ENCODE data around the gene PAK5. TPM values are rescaled to one million over a fixed set of nuclear protein-coding genes. Genes with fewer than 3 reads are reported as not detected.
"Not testable (repeated sequence)": the region's sequence is repeated elsewhere in the genome, so short reads cannot be mapped to it uniquely, and the experiment has no call there.

Gene PAK5
- total and polyA plus RNA-seq, 11 donors: not detected

GRCh38 chr20:9642882-9643281 is 196.0 kb downstream of the PAK5 start:
- no peak for ATAC-seq
- Histone ChIP-seq H3K4me3 (no peak overlapping the region), H3K27me3 (no peaks in the 10 kb centered on the region), H3K27ac (no peak overlapping the region), H3K36me3 (no peaks in the 10 kb centered on the region), H3K9me3 (no peaks in the 10 kb centered on the region), H3K4me1 (no peaks in the 10 kb centered on the region)
- DNase-seq: no peak
- intact Hi-C loops (cut with DNase I): no loop called here
- TF ChIP-seq CTCF (IDR thresholded peaks at IDR 0.05): no peak
- no peak for TF ChIP-seq POLR2A (IDR thresholded peaks at IDR 0.05)

- not testable (repeated sequence) for H3K27ac ChIP-seq, ATAC-seq
Measured at GRCh38 chr20:9641499-9642000, 197.3 kb downstream of the PAK5 start.

GRCh38 chr20:9637889-9638288 is 201.0 kb downstream of the PAK5 start:
- H3K36me3 ChIP-seq: no peaks in the 10 kb centered on the region

More at GRCh38 chr20:9641499-9642000, 197.3 kb downstream of the PAK5 start:
- H3K4me1 ChIP-seq; H3K36me3 ChIP-seq; H3K27me3 ChIP-seq; H3K4me3 ChIP-seq; DNase-seq; H3K9me3 ChIP-seq; intact Hi-C loops (cut with DNase I): not testable (repeated sequence)
- 89 to 97% (median 94%) methylated on average over 11 to 20 of the region's 26 CpGs for WGBS, 4 donors

GRCh38 chr20:9635750-9636149 is 203.1 kb downstream of the PAK5 start:
- H3K27ac ChIP-seq: no peak overlapping the region
- H3K4me3 ChIP-seq: no peak overlapping the region
- no peaks in the 10 kb centered on the region for H3K9me3 ChIP-seq
- intact Hi-C loops (cut with DNase I): no loop called here
- no peaks in the 10 kb centered on the region for H3K4me1 ChIP-seq
- H3K27me3 ChIP-seq: no peaks in the 10 kb centered on the region
- ATAC-seq (no peak), DNase-seq (no peak)
- 74 to 94% (median 92%) methylated on average over 1 of the region's 1 CpG for WGBS, 4 donors
- H3K36me3 ChIP-seq: no peaks in the 10 kb centered on the region
- TF ChIP-seq CTCF (IDR thresholded peaks at IDR 0.05) (no peak), POLR2A (IDR thresholded peaks at IDR 0.05) (no peak)

More at GRCh38 chr20:9637889-9638288, 201.0 kb downstream of the PAK5 start:
- no peaks in the 10 kb centered on the region for H3K27me3 ChIP-seq
- intact Hi-C loops (cut with DNase I): no loop called here
- H3K9me3 ChIP-seq: no peaks in the 10 kb centered on the region
- 60 to 69% (median 64%) methylated on average over 2 of the region's 2 CpGs for WGBS, 4 donors
- TF ChIP-seq POLR2A (IDR thresholded peaks at IDR 0.05) (no peak), CTCF (IDR thresholded peaks at IDR 0.05) (no peak)
- H3K4me1 ChIP-seq: no peaks in the 10 kb centered on the region
- ATAC-seq (no peak), DNase-seq (no peak)
- no peak overlapping the region for H3K4me3 ChIP-seq
- no peak overlapping the region for H3K27ac ChIP-seq

GRCh38 chr20:9634327-9634726 is 204.5 kb downstream of the PAK5 start:
- no peak for ATAC-seq
- Histone ChIP-seq H3K27me3 (no peaks in the 10 kb centered on the region), H3K36me3 (no peaks in the 10 kb centered on the region), H3K27ac (no peak overlapping the region), H3K9me3 (no peaks in the 10 kb centered on the region), H3K4me3 (no peak overlapping the region), H3K4me1 (no peaks in the 10 kb centered on the region)
- TF ChIP-seq POLR2A (IDR thresholded peaks at IDR 0.05) (no peak), CTCF (IDR thresholded peaks at IDR 0.05) (no peak)
- DNase-seq: no peak
- intact Hi-C loops (cut with DNase I): no loop called here
